HG03520 (cell line): Measurements from ENCODE around the gene UGGT1.

Experiments
- ATAC-seq: cut with Tn5 transposase; IDR thresholded peaks from one replicate; pipeline ENCODE4 v1.9.1; 2021; ENCODE audit warnings: mild to moderate bottlenecking, moderate library complexity; ENCODE audit not compliant: unreplicated experiment

UGGT1 gene

DNA sequence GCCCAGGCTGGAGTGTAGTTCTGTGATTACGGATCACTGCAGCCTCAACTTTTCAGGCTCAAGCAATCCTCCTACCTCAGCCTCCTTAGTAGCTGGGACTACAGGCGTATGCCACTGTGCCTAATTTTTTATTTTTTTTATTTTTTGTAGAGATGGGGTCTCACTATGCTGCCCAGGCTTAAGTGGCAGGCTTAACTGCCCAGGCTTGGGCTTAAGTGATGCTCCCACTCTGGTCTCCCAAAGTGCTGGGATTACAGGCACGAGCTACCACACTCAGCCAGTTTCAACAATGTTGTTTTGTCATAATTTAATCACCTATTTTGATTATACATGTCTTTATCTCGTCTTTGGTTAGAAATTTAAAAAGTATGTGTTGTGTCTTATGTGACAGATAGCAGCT is 18.2 kb downstream of the UGGT1 start:
- ATAC-seq = no peak

- ATAC-seq = no peak
Measured at GRCh38 chr2:128115921-128116623, 25.1 kb downstream of the UGGT1 start.

DNA sequence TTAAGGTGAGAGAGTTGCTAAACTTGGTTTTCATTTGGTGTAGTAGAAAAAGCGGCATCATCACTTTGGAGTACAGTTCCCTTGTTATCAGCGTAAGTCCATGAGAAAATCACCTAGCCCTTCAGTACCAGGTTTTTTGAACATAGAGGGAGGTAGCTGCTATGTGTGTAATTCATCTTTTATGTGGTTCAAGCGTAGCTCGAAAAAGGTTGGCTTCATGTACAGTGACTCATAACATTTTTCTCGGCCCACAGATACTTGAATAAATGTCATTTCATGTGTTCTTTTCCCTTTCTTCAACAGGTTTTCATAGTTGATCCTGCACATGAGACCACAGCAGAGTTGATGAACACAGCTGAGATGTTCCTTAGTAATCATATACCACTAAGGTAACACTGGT is 43.6 kb downstream of the UGGT1 start:
- ATAC-seq = no peak

DNA sequence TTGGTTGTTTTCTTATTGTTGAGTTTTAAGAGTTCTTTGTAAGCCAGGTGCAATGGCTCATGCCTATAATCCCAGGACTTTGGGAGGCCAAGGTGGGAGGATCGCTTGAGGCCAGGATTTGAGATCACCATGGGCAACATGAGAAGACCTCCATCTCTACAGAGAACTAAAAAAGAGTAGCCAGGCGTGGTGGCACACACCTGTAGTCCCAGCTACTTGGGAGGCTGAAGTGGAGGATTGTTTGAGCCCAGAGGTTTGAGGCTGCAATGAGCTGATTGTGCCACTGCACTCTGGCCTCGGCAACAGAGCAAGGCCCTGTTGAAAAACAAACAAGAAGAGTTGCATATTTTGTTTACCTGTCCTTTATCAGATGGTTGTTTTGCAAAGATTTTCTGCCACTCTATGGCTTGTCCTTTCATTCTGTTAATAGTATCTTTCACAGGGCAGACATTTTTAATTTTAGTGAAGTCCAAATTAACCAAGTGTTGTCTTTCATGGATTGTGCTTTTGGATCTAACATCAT is 46.2 kb downstream of the UGGT1 start:
- no peak for ATAC-seq

DNA sequence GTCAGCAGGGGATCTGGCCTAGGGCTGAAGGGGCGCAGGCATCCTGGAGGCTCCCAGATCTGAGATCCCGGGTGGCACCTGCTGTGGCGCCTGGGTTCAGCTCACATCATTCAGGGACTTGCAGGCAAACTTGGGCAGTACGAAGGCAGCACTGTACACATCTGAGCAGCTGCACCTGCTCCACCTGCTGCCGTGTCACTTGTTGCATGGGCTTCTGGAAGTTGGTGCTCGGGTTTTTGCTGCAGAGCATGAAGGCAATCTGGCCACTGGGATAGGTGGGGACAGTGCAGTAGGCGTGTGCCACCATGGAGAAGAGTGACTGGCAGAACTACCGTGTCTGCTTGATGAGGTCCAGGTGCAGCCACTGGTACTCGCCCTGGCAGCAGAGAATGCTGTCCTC is 48.6 kb downstream of the UGGT1 start:
- ATAC-seq = no peak

GRCh38 chr2:128145651-128146050 is 54.7 kb downstream of the UGGT1 start:
- no peak for ATAC-seq

DNA sequence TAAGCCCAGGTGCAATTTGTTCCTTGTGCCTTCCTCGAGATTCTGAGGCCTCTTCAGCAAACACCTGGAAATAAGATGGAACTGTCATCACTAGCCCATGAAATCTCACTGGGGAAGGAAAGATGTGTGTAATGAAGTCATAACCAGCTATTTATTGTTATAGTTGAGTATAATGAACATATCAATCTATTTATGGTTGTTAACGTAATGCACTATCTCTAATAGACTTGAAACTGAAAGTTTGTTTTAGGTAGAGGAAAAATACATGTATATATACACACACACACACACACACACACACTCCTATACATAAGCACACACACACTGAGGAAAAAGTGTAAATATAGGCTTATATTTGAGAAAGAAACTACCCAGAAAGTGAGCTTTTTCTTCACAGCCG is 62.8 kb downstream of the UGGT1 start:
- no peak for ATAC-seq

- no peak for ATAC-seq
Measured at GRCh38 chr2:128154225-128154624, 63.2 kb downstream of the UGGT1 start.

- no peak for ATAC-seq
Measured at GRCh38 chr2:128155970-128156369, 65.0 kb downstream of the UGGT1 start.

- ATAC-seq = no peak
Measured at GRCh38 chr2:128156812-128157211, 65.8 kb downstream of the UGGT1 start.

GRCh38 chr2:128157644-128158043 is 66.6 kb downstream of the UGGT1 start:
- no peak for ATAC-seq

GRCh38 chr2:128158176-128158575 is 67.2 kb downstream of the UGGT1 start:
- ATAC-seq = no peak

- ATAC-seq = no peak
Measured at GRCh38 chr2:128159437-128159836, 68.4 kb downstream of the UGGT1 start.

DNA sequence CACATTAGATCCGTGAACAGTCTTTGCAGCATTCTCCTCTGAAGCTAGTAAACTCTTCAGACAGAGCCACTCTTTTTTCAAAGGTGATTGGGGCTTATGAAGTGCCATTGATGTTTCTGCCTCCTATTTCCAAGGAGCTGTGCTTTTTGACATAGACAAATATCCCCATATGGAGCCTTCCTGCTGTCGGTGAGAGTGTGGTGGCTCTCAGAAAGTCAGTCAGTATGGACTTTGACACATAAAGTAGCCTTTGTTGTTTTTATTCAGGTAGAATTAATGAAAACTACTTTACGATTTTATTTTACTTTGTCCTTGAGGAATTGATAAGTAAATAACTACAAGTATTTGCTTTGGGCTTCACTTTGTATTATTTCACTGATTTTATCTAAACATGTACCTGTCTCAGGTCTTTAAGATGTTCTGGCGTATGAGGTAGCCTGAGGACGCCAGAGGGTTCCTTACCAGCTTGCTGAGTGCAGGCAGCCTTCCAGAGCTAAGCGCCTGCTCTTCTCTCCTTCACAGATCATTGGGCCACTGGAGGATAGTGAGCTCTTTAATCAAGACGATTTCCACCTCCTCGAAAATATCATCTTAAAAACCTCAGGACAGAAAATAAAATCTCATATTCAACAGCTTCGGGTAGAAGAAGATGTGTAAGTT is 69.7 kb downstream of the UGGT1 start:
- ATAC-seq = no peak

GRCh38 chr2:128162266-128162665 is 71.3 kb downstream of the UGGT1 start:
- ATAC-seq = no peak

DNA sequence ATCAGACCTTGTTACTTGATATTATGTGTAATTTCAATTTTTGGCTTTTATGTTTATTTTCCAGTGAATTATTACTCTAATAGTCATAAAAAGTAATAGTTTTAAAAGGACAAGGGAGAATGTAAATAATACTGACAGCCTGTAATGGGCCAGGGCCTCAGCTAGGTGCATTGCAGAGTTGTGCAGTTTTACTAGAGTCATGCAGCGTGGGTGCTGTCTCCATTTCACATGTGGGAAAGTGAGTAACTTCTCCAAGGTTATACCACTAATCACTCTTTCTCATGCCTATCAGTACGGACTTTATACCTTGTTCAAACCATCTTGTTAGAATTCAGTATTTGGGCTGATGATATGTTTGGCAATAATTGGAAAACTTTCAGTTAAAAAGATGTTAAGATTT is 73.3 kb downstream of the UGGT1 start:
- no peak for ATAC-seq

DNA sequence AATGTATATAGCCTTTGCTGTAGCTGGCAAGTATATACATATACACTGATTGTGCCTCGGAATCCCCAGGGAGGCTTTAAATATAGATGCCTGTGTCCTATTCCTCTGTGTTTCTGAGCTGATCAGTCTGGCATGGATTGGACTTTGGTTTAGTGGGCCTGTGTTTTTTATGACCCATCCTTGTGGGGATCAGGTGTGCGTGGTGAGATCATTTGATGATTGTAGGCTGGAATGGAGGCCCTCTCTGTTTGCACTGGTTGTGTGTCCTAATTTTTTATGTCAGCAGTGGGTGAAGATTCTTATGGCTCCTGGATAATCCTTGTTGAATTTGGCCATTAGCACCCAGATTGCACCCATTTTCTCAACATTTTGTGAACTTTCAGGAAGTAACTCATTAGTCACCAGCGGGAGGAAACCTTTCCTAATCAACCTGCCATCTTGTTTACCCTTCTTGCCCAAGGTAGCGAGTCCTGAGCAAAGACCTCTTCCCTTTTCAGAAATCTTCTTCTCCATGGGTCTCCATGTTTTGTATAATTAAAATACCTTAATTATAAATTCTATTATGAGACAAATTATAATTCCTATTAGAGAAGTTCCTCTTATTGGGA is 75.8 kb downstream of the UGGT1 start:
- no peak for ATAC-seq

DNA sequence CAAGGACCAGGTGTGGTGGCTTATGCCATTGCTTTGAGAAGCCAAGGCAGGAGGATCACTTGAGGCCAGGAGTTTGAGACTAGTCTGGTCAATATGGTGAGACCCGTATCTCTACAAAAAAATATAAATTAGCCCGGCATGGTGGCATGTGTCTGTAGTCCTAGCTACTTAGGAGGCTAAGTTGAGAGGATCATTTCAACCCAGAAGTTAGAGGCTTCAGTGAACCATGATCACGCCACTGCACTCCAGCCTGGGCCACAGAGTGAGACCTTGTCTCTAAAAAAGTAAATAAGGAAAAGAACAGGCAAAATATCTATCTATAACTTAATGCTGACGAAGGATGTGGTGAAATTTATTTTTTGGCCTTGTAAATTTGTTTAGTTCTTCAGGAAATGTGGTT is 78.1 kb downstream of the UGGT1 start:
- no peak for ATAC-seq

GRCh38 chr2:128169497-128169896 is 78.5 kb downstream of the UGGT1 start:
- ATAC-seq = no peak

DNA sequence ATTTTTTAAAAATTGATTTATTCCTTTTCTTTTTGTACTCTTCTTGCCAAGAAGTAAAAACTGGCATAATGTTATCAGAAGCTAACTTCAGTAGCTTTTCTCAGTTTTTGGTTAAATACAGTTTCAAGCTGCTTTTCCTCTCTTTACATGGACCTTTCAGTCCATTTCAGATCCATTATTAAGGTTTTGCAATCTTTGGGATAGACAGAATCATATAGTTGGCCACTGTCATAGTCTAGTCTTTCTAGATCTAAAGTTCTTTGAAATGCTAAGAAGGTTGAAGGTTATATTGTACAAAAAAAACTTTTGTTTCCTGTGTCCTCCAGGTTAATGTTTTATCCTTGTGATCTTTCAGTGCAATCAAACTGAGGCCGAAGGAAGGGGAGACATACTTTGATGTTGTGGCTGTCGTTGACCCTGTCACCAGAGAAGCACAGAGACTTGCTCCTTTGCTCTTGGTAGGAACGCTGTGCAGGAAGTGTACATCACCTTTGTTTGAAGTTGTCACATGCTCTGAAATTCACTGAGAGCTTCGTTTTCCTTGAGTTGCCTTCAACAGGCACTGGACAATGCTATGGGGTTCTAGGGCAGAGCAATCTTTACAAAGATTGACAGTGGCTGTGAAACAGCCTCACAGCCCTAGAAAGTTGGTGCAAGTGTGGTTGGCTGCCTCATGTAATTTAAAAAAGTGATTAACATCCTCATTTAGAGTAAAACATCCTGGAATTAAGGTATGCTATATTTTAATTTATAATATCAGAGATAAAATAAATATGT is 79.1 kb downstream of the UGGT1 start:
- no peak for ATAC-seq

GRCh38 chr2:128170776-128171175 is 79.8 kb downstream of the UGGT1 start:
- no peak for ATAC-seq
